Measurements from ENCODE around the gene KLHL11. TPM values are rescaled to one million over a fixed set of nuclear protein-coding genes. Genes with fewer than 3 reads are reported as not detected.

The KLHL11 gene
- polyA plus RNA-seq, 3 donors = 8.7 to 12.1 (median 10.3) TPM

DNA sequence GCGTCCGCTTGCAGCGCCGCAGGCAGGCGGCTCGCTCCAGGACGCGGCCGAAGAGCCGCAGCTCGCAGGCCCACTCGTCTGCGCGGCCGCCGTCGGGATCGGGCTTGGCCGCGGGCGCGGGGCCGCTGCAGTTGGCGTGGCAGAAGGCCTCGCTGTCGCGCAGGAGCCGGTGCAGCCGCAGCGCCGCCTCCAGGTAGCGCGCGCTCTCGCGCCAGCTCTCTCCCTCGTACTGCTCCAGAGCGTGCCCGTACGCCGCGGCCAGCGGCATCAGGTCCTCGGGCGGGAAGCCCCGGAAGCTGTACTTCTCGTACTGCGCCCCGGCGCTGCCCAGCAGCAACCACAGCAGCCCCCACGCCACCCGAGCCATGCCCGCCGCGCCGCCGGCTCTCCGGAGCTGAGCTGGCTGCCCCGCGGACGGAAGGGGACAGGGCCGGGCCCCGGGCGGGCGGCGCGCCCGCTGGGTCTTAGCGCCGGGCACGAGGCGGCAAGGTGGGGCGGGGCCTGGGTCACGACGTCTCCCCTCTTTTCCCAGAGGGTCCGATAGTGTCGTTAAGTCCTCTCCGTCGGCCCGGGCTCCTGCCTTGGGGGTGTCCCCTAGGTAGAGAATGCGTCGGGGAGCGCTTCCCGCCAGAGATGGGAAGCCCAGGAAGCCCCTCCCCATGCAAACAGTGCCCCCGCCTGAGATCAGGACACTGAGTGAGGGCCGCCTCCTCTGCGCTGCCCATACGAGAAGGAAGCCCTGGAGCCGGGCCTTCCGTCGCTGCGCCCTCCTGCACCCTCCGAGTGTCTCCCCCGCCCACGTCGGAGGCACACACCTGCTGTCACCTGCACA, 53.5 kb downstream of the KLHL11 start, which contains the start of gene P3H4:
Gene P3H4 (minus strand): TSS at position 401 of the 832 bp plus-strand sequence. CDS start 34 bp downstream, at position 367.
- peak; percentile 85 for DNase-seq

DNA sequence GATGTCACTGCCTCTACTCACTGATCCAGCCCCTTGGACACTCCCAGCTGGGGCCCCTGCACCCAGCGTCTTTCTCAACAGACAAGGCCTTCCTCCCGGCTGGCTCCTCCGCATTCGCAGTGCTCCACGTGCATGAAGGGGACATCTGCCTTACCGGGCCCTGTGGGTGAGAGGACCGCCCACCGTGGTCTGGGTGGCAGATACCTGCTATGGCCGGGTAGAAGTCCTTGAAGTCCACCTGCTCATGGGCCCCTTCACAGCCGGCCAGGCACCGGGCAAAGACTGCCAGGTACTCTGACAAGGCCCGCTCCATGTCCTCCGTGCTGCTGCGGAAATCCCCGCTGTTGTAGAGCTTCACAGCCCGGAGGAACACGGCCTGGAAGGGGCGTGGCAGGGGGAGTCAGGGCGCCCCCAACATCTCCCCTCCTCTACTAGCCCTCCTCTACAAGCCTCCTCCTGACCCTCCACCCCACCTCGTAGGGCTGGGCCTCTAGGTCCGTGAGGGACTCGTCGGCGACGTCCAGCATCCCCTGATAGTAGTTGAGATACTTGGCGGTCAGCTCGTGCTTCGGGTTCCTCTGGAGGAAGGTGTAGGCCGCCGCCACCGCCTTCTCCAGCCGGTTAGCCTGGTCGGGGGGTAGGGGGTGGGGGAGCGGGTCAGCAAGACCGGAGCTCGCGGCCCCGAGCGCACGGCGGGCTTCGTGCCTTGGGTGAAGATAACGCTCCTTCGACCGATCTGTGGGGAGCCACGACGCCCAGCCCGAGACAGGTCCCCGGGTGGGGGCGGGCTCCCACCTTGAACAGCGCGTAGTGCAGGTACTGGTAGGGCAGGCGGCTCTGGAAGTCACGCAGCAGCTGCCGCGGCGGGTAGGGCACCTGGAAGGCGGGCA, 54.3 kb downstream of the KLHL11 start:
- DNase-seq = no peak

DNA sequence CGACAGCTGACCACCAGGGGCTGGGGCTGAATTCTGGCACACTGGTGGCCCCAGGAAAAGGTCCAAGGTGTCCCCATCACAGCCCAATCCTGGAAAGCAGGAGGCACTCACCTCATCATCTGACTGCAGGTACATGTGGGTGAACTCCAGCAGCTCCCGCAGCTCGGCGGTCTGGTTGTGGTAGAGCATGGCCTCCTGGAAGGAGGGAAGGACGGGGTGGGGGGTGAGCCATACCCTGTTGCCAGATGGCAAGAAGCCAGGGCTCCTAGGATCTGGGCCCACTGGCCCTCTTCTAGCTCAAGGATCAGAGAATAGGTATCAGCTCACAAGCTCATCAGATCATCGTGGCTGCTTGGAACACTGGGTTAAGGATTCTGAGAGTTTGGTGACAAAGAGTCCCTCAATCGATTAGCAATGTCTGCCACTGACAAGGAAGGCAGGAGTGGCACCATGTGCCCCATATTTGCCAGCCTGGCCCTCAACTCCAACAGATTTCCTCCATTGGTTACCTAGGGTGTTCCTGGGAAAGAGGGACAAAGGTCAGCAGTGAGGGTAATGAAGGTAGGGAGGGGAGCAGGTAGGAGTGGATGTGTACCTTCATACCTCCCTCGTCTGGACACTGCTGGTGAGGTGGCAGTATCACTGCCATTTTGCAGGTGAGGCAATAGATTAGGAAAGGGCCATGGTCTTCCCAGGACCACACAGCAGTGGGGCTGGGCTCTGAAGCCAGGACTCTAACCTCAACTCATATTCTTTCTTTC, 58.4 kb downstream of the KLHL11 start:
- DNase-seq = no peak

Other genes with a start within 250 kb of the KLHL11 start
- gene KRT17, start 240.8 kb downstream of the KLHL11 start, polyA plus RNA-seq (ENCODE audit: insufficient read length in 3 of 3) = 1 to 10 TPM; 1.6 to 4.8 (median 2.0) TPM
- 100 to 1,000 TPM; 651 to 702 (median 684) TPM for gene EIF1, start 176.5 kb downstream of the KLHL11 start, polyA plus RNA-seq (ENCODE audit: insufficient read length in 3 of 3)
- not detected for gene GAST, start 153.1 kb downstream of the KLHL11 start, polyA plus RNA-seq (ENCODE audit: insufficient read length in 3 of 3)
- 1 to 10 TPM; 1.2 to 1.5 (median 1.3) TPM for gene HAP1, start 130.8 kb downstream of the KLHL11 start, polyA plus RNA-seq (ENCODE audit: insufficient read length in 3 of 3)
- gene JUP, start 78.7 kb downstream of the KLHL11 start, polyA plus RNA-seq (ENCODE audit: insufficient read length in 3 of 3) = 100 to 1,000 TPM; 218 to 260 (median 242) TPM
- 10 to 100 TPM; 43.4 to 48.8 (median 44.8) TPM for gene P3H4, start 53.5 kb downstream of the KLHL11 start, polyA plus RNA-seq (ENCODE audit: insufficient read length in 3 of 3)
- 100 to 1,000 TPM; 142 to 163 (median 160) TPM for gene FKBP10, start 52.4 kb downstream of the KLHL11 start, polyA plus RNA-seq (ENCODE audit: insufficient read length in 3 of 3)
- gene NT5C3B, start 29.2 kb downstream of the KLHL11 start, polyA plus RNA-seq (ENCODE audit: insufficient read length in 3 of 3) = 100 to 1,000 TPM in 1 of 3 donors, 10 to 100 TPM in 2; 91.4 to 111 (median 91.7) TPM
- under 1 TPM; 0.24 to 0.27 (median 0.27) TPM for gene KLHL10, start 27.6 kb downstream of the KLHL11 start, polyA plus RNA-seq (ENCODE audit: insufficient read length in 3 of 3)
- 10 to 100 TPM; 89.5 to 92.9 (median 90.9) TPM for gene ACLY, start 53.5 kb upstream of the KLHL11 start, polyA plus RNA-seq (ENCODE audit: insufficient read length in 3 of 3)
- 1 to 10 TPM; 5.9 to 8.6 (median 7.6) TPM for gene ODAD4, start 65.2 kb upstream of the KLHL11 start, polyA plus RNA-seq (ENCODE audit: insufficient read length in 3 of 3)
- gene CNP, start 101.4 kb upstream of the KLHL11 start, polyA plus RNA-seq (ENCODE audit: insufficient read length in 3 of 3) = 10 to 100 TPM; 68.3 to 81.0 (median 77.0) TPM
- gene DNAJC7, start 152.0 kb upstream of the KLHL11 start, polyA plus RNA-seq (ENCODE audit: insufficient read length in 3 of 3) = 100 to 1,000 TPM; 140 to 165 (median 150) TPM
- gene NKIRAS2, start 154.7 kb upstream of the KLHL11 start, polyA plus RNA-seq (ENCODE audit: insufficient read length in 3 of 3) = 10 to 100 TPM; 54.6 to 58.4 (median 57.2) TPM
- 1 to 10 TPM; 3.8 to 6.2 (median 5.5) TPM for gene C17orf113, start 185.2 kb upstream of the KLHL11 start, polyA plus RNA-seq (ENCODE audit: insufficient read length in 3 of 3)
- 1 to 10 TPM; 6.3 to 9.0 (median 6.9) TPM for gene ZNF385C, start 233.1 kb upstream of the KLHL11 start, polyA plus RNA-seq (ENCODE audit: insufficient read length in 3 of 3)
- 10 to 100 TPM in 1 of 3 donors, 1 to 10 TPM in 2; 8.6 to 11.2 (median 9.3) TPM for gene DHX58, start 247.3 kb upstream of the KLHL11 start, polyA plus RNA-seq (ENCODE audit: insufficient read length in 3 of 3)